ENCODE measurements around the gene E4F1. TPM values are rescaled to one million over a fixed set of nuclear protein-coding genes. Genes with fewer than 3 reads are reported as not detected.

Gene E4F1
- total and polyA plus RNA-seq, 2 of the 13 experiments (the other 11 are each of a cell fraction or from before 2014, with no cell fraction given) = 13.8 to 19.5 TPM

- TF ChIP-seq KDM2A (CRISPR knock-in tag; IDR thresholded peaks at IDR 0.05; ENCODE audit: borderline replicate concordance, low read depth) (peak; percentile 19; the same call in 1 of the 2 replicates), ZNF224 (CRISPR knock-in tag; IDR thresholded peaks at IDR 0.05) (no peak), ZBTB7A (CRISPR knock-in tag; IDR thresholded peaks at IDR 0.05) (no peak), ZNF484 (CRISPR knock-in tag; IDR thresholded peaks at IDR 0.05; ENCODE audit: borderline replicate concordance, low read depth) (no peak), ZFX (CRISPR knock-in tag; IDR thresholded peaks at IDR 0.05; ENCODE audit: low read depth) (0 out of 2 replicates have a peak, but pooled peaks have one; percentile 1), NR2C2 (CRISPR knock-in tag; IDR thresholded peaks at IDR 0.05; ENCODE audit: borderline replicate concordance) (0 out of 2 replicates have a peak, but pooled peaks have one; percentile 18), ZNF550 (CRISPR knock-in tag; IDR thresholded peaks at IDR 0.05; ENCODE audit: borderline replicate concordance) (no peak), ARNTL (CRISPR knock-in tag; IDR thresholded peaks at IDR 0.05) (no peak), ZNF160 (CRISPR knock-in tag; IDR thresholded peaks at IDR 0.05) (no peak), SMARCC2 (IDR thresholded peaks at IDR 0.05) (no peak), ZNF263 (CRISPR knock-in tag; IDR thresholded peaks at IDR 0.05) (0 out of 2 replicates have a peak, but pooled peaks have one; percentile 22), SETDB1 (CRISPR knock-in tag; IDR thresholded peaks at IDR 0.05; ENCODE audit: borderline replicate concordance) (no peak), ZNF468 (CRISPR knock-in tag; IDR thresholded peaks at IDR 0.05) (0 out of 2 replicates have a peak, but pooled peaks have one; percentile 46), HOXA3 (CRISPR knock-in tag; IDR thresholded peaks at IDR 0.05) (peak; percentile 61; the same call in 1 of the 2 replicates), HNRNPH1 (optimal IDR thresholded peaks at IDR 0.05; ENCODE audit: low read depth, low read length) (no peak), ZNF34 (CRISPR knock-in tag; IDR thresholded peaks at IDR 0.05; ENCODE audit: borderline replicate concordance) (no peak), HHEX (CRISPR knock-in tag; IDR thresholded peaks at IDR 0.05) (no peak), ZNF691 (CRISPR knock-in tag; IDR thresholded peaks at IDR 0.05; ENCODE audit: borderline replicate concordance, low read depth) (0 out of 2 replicates have a peak, but pooled peaks have one; percentile 39), RBFOX2 (IDR thresholded peaks at IDR 0.05; ENCODE audit: low read depth, low read length) (no peak), SOX6 (IDR thresholded peaks at IDR 0.05) (no peak), SOX6 (CRISPR knock-in tag; IDR thresholded peaks at IDR 0.05) (no peak), NCOA5 (CRISPR knock-in tag; IDR thresholded peaks at IDR 0.05) (no peak), ZNF451 (CRISPR knock-in tag; IDR thresholded peaks at IDR 0.05) (0 out of 2 replicates have a peak, but pooled peaks have one; percentile 37), HDAC1 (CRISPR knock-in tag; IDR thresholded peaks at IDR 0.05) (peak; percentile 27; the same call in 1 of the 2 replicates), ZSCAN30 (CRISPR knock-in tag; IDR thresholded peaks at IDR 0.05) (no peak), SMC3 (IDR thresholded peaks at IDR 0.05; ENCODE audit: low read length) (peak; percentile 36; the same call in 1 of the 2 replicates), DZIP1 (CRISPR knock-in tag; IDR thresholded peaks at IDR 0.05) (no peak), HNF4A (CRISPR knock-in tag; IDR thresholded peaks at IDR 0.05) (no peak)
- TF ChIP-seq, protein P1, sequence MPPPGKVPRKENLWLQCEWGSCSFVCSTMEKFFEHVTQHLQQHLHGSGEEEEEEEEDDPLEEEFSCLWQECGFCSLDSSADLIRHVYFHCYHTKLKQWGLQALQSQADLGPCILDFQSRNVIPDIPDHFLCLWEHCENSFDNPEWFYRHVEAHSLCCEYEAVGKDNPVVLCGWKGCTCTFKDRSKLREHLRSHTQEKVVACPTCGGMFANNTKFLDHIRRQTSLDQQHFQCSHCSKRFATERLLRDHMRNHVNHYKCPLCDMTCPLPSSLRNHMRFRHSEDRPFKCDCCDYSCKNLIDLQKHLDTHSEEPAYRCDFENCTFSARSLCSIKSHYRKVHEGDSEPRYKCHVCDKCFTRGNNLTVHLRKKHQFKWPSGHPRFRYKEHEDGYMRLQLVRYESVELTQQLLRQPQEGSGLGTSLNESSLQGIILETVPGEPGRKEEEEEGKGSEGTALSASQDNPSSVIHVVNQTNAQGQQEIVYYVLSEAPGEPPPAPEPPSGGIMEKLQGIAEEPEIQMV (CRISPR knock-in tag; IDR thresholded peaks at IDR 0.05; ENCODE audit: low read depth) = 0 out of 2 replicates have a peak, but pooled peaks have one; percentile 45
These were observed 28.5 kb upstream of the E4F1 start (continued) for GRCh38 chr16:2194852-2195321.
